Left lung (tissue), 10 donors: ENCODE results near the gene DDC. TPM values are rescaled to one million over a fixed set of nuclear protein-coding genes. Genes with fewer than 3 reads are reported as not detected.

ENCODE experiments used
- ATAC-seq: fragments of 200-7000 bp; cut with Tn5 transposase; one replicate; pipeline ENCODE4 v1.9.1; 2020; ENCODE audit warnings: moderate library complexity
- DNase-seq, 4 donors: peaks; one replicate each; pipeline ENCODE4 v3.0.0-alpha.2; 2013 to 2020
- H3K27ac ChIP-seq, 2 donors: fragments of 200-600 bp; sonication (generic) in 1 of 2; one replicate each; pipeline versions ENCODE4 v1.5.0 to v1.8.0; 2020 to 2021
- H3K27me3 ChIP-seq, 2 donors: fragments of 200-600 bp; sonication (generic) in 1 of 2; one replicate each; pipeline versions ENCODE4 v1.5.0 to v1.8.0; 2020 to 2021
- H3K36me3 ChIP-seq, 2 donors: fragments of 200-600 bp; sonication (generic) in 1 of 2; one replicate each; pipeline versions ENCODE4 v1.5.0 to v1.8.0; 2020 to 2021
- H3K4me1 ChIP-seq, 2 donors: fragments of 200-600 bp; one replicate each; pipeline ENCODE4 v1.8.0; 2021
- H3K4me3 ChIP-seq, 2 donors: fragments of 200-600 bp; sonication (generic) in 1 of 2; one replicate each; pipeline versions ENCODE4 v1.5.0 to v1.8.0; 2020 to 2021; ENCODE audit warnings: mild to moderate bottlenecking in 1 of 2
- H3K9me3 ChIP-seq, 2 donors: fragments of 200-600 bp; sonication (generic) in 1 of 2; one replicate each; pipeline versions ENCODE4 v1.5.0 to v1.8.0; 2020 to 2021
- intact Hi-C, 2 donors: fragments of 100-400 bp; cut with DNase I; formaldehyde crosslinking; loops; one replicate each; pipeline versions ENCODE4 v1.11.2 to v1.14.2; 2022
- polyA plus RNA-seq, 6 donors: library from polyadenylated mRNA; unstranded; fragments of 120-200 nt; gene quantifications; one replicate each; pipeline ENCODE4 v1.2.1, GENCODE V29; 2013; ENCODE audit not compliant: insufficient read length in 6 of 6
- total RNA-seq, 2 donors: library from RNA; stranded (reverse); fragmentation: NEBNext Ultra II Directional; extraction: Animal tissue kit (Norgen Biotek cat#: 25700); gene quantifications; one replicate each; pipeline ENCODE4 v1.2.1, GENCODE V29; 2021
- TF ChIP-seq, protein P1 (sequence below), 2 donors: fragments of 200-600 bp; sonication (generic) in 1 of 2; IDR thresholded peaks; one replicate each; pipeline versions ENCODE4 v1.5.0 to v1.8.0; 2021; ENCODE audit warnings: antibody characterized with exemption in 2 of 2
- donor health status: DM: no; HTN: yes; CAD: no.
- donor health status: DM: no; HTN: no; CAD: no.

Gene DDC
- total and polyA plus RNA-seq, 8 donors = 0.90 to 17.6 (median 9.2) TPM

DNA sequence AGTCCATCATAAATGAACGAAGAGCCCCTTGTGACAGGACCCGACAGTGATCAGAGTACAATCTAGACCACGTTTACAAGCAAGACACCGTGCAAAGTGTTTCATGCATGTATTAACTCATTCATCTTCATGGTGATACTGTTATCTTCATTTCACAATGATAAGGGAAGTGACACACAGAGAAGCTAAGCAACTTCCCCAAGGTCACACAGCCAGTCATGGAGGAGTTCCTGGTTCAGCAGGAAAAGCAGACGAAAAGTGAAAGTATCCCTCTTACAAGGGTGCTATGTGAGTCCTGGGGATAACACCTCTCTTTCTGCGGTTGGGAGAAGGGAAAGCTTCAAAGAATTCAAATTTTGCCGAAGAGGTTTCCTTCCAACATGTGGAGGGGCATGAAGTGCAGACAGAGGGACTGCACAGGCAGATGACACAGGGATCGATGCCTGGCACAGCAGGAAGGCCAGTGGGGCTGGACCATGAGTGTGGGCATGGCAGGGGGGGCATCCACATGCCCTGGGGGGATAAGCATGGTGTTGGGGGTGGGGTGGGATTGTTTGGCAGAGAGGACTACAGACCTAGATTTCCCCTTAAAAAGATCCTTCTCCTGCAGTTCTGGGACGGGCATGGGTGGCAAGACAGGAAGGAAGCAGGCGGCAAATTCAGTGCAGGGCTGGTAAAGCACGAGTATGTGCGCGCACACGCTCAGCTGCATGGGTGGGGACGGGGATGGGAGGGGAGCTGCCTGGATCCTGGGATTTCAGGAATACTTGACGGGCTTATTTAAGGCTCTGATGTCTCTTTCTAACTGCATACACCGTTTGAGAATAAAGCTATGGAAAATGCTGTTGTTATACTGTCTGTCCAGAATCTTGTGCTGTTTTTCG, 33.5 kb upstream of the DDC start:
- Histone ChIP-seq H3K27ac (no peak overlapping the region), H3K9me3 (no peaks in the 10 kb centered on the region), H3K4me3 (no peak overlapping the region), H3K4me1 (no peaks in the 10 kb centered on the region), H3K36me3 (peaks cover 0 to 64% of the 10 kb centered on the region in 2 donors), H3K27me3 (no peaks in the 10 kb centered on the region)
- ATAC-seq = no peak
- intact Hi-C loops = no loop called here
- TF ChIP-seq, protein P1, sequence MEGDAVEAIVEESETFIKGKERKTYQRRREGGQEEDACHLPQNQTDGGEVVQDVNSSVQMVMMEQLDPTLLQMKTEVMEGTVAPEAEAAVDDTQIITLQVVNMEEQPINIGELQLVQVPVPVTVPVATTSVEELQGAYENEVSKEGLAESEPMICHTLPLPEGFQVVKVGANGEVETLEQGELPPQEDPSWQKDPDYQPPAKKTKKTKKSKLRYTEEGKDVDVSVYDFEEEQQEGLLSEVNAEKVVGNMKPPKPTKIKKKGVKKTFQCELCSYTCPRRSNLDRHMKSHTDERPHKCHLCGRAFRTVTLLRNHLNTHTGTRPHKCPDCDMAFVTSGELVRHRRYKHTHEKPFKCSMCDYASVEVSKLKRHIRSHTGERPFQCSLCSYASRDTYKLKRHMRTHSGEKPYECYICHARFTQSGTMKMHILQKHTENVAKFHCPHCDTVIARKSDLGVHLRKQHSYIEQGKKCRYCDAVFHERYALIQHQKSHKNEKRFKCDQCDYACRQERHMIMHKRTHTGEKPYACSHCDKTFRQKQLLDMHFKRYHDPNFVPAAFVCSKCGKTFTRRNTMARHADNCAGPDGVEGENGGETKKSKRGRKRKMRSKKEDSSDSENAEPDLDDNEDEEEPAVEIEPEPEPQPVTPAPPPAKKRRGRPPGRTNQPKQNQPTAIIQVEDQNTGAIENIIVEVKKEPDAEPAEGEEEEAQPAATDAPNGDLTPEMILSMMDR (IDR thresholded peaks at IDR 0.05) = no peak
- no peak for DNase-seq

DNA sequence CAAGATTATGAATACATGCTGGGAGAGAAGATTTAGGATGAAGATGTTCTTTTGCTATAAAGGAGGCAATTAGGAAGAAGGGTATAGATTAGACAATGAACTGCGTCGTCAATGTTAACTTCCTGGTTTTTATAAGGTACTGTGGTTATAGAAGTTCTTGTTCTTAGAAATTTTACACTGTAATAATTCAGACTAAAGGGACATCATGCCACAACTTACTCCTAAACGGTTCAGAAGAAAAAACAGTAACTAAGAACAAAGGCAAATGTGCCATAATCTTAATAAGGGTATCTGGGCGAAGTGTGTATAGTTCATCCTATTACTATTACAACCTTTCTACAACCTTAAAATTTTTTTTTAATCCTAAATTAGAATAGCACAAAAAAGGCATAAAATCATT, 31.3 kb upstream of the DDC start:
- DNase-seq (no peak), ATAC-seq (no peak)
- no peaks in the 10 kb centered on the region for H3K4me1 ChIP-seq
- no peak overlapping the region for H3K27ac ChIP-seq
- no peak overlapping the region for H3K4me3 ChIP-seq
- TF ChIP-seq, protein P1 (IDR thresholded peaks at IDR 0.05) = no peak
- intact Hi-C loops = no loop called here
- peaks cover 0 to 68% of the 10 kb centered on the region in 2 donors for H3K36me3 ChIP-seq
- no peaks in the 10 kb centered on the region for H3K27me3 ChIP-seq
- no peaks in the 10 kb centered on the region for H3K9me3 ChIP-seq

DNA sequence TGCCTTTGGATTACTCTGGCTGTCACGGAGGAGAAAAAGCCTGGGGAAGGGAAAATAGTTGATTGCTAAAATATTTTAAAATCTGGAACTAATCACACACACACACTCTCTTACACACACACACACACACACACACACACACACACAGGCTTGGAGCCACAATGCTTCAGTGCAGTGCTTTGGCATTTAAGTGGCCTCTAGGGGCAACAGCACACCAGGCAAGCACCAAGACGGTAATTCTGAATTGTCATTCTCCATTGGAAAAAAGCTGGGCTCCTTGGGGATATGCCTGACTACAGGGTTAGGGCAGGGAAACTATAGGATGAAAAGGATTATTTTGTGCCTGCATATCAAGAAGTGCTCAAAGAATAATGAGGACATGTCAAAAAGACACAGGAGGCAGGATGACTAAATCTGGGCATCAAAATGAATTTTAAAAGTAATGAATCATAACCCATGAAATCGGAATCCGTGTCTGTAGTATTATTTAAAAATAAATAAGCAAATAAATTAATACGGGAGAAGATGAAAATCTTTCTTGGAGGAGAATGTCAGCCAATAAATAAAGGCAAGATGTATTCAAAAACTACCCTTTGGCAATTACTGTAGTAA, 30.4 kb upstream of the DDC start:
- intact Hi-C loops = no loop called here
- TF ChIP-seq, protein P1 (IDR thresholded peaks at IDR 0.05) = no peak
- no peak overlapping the region for H3K27ac ChIP-seq
- no peak overlapping the region for H3K4me3 ChIP-seq
- H3K9me3 ChIP-seq = no peaks in the 10 kb centered on the region
- peaks cover 0 to 67% of the 10 kb centered on the region in 2 donors for H3K36me3 ChIP-seq
- no peaks in the 10 kb centered on the region for H3K4me1 ChIP-seq
- H3K27me3 ChIP-seq = no peaks in the 10 kb centered on the region
- DNase-seq (peak in 1 of 4 donors; percentile 35), ATAC-seq (peak; percentile 54)

DNA sequence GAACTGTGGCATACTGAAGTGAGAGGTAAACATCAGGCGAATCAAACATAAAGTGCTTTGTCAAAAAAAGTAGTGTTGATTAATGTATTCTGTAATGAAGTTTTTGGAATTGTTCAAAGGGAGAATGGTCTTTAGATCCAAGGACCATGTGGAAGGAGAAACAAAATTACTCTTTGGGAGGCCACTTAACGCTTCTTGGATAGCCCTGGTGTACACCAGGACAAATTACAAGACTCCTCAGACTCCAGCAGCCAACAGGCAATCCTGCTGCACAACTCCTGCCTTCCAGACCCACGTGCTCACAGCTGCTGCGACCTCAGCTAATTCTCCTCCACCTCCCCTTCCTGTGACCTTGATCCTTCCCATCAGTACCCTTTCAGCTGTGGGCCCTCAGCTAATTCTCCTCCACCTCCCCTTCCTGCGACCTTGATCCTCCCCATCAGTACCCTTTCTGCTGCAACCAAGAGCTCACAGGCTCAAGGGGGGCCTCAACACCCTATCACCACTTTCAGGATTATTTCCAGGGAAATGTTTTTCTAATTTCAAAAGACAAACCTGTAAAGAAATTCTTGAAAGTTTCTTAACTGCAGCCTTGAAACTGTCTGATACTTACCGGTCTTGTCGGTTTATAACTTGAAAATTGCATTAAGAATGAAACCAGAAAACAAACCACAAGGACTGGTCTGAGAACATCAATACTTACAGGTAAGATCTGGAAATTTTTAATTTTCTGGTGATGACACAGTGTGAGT, 29.7 kb upstream of the DDC start:
- H3K36me3 ChIP-seq = peaks cover 0 to 67% of the 10 kb centered on the region in 2 donors
- intact Hi-C loops = no loop called here
- no peak overlapping the region for H3K27ac ChIP-seq
- H3K27me3 ChIP-seq = no peaks in the 10 kb centered on the region
- no peaks in the 10 kb centered on the region for H3K4me1 ChIP-seq
- DNase-seq (no peak), ATAC-seq (no peak)
- TF ChIP-seq, protein P1 (IDR thresholded peaks at IDR 0.05) = no peak
- no peak overlapping the region for H3K4me3 ChIP-seq
- H3K9me3 ChIP-seq = no peaks in the 10 kb centered on the region

DNA sequence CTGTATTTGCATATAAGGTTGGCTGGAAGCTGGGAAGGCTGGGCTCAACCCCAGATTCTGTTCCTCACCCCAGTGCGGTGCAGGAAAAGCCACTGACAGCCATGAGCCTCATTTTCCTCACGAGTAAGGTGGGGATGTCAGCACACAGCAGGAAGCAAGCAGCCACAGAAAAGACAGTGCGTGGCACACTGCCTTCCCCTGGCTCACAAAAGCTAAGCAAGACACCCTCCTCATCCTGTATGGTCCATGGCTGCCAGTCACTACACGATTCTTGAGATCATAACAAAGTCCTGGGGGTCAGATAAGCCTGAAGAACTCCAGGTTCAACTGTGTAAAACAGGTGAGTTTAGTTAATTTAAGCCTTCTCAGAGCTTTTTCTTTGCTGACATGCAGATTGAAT, 28.9 kb upstream of the DDC start:
- H3K4me3 ChIP-seq = no peak overlapping the region
- intact Hi-C loops = no loop called here
- TF ChIP-seq, protein P1 (IDR thresholded peaks at IDR 0.05) = no peak
- no peaks in the 10 kb centered on the region for H3K9me3 ChIP-seq
- H3K4me1 ChIP-seq = no peaks in the 10 kb centered on the region
- DNase-seq (no peak), ATAC-seq (no peak)
- H3K27me3 ChIP-seq = no peaks in the 10 kb centered on the region
- H3K36me3 ChIP-seq = peaks cover 0 to 62% of the 10 kb centered on the region in 2 donors
- H3K27ac ChIP-seq = no peak overlapping the region
